PC-9 (cell line): ENCODE results near the gene FBXO44.

Experiments
- CTCF ChIP-seq: fragments of 200-600 bp; sonication (generic); conservative IDR thresholded peaks from 2 replicates; pipeline ENCODE4 v1.6.1; 2017; ENCODE audit warnings: mixed run types, antibody characterized with exemption, mild to moderate bottlenecking, moderate library complexity
- EZH2 ChIP-seq: fragments of 200-600 bp; sonication (generic); IDR thresholded peaks from 2 replicates; pipeline ENCODE4 v1.8.0; 2017; ENCODE audit warnings: antibody characterized with exemption, low read depth

- TF ChIP-seq CTCF (no peak), EZH2 (no peak)
These were observed 17.0 kb downstream of the FBXO44 start for GRCh38 chr1:11671544-11672286.
